Superior temporal gyrus (tissue), 1 donor: ENCODE measurements around the gene UAP1.

Experiments
- DNase-seq: peaks from one replicate; pipeline ENCODE4 v3.0.0-alpha.2; 2016; ENCODE audit errors: extremely low spot score

The UAP1 gene

GRCh38 chr1:162561616-162562469 lies at the start of gene UAP1:
Gene UAP1, plus strand, starts transcription at chr1:162561722. Its CDS starts 4,347 bp downstream, at chr1:162566069.
- no peak for DNase-seq

GRCh38 chr1:162527314-162527713 lies 34.2 kb upstream of the UAP1 start:
- no peak for DNase-seq

GRCh38 chr1:162530307-162530987 lies 31.1 kb upstream of the UAP1 start:
- no peak for DNase-seq

DNA sequence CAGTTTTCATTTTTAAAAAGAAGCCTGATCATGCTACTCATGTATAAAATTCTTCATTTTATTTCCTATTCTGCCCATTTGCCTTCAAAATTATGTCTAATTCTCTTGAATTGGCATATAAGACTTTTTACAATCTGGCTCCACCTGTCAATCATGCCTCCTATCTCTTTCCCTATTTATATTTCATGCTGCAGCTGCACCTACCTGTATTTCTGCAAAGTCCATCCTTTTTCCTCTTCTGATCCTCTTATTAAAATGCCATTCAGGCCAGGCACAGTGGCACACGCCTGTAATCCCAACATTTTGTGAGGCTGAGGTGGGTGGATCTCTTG lies 30.6 kb upstream of the UAP1 start:
- no peak for DNase-seq

DNA sequence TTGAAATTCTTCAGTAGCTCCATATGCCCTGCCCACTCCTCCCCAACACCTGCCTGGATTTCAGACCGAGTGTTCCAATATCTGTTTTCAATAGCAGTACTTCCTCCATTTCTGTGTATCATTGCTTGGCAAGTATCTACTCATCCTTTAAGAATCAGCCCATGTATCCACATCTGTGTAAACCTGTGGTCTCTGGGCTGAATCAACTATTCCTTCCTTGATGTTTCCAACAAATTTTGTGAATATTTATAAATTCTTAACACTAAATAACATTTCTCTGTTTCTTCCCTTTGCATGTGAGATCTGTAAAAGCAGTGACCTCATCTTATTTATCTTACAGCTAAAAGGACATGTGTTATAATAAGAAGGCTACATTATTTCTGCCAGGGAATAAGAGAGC lies 26.0 kb upstream of the UAP1 start:
- no peak for DNase-seq

DNA sequence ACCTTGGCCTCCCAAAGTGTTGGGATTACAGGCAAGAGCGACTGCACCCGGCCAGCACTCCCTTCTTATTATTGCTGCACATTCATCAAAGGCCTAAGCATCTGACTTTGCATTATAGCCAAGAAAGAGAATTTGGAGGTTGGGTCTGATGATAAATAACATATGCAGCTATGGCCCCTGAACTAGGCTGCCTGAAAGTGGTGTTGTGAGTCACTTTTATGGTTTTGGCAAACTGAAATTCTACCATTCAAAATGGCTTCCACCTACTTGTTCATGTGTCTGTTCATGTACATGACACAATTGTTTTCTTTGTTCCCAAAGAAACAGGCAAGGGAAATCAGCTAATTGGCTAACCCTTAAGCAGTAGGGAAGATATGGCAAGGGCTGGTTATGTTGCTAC lies 25.0 kb upstream of the UAP1 start:
- DNase-seq: no peak

DNA sequence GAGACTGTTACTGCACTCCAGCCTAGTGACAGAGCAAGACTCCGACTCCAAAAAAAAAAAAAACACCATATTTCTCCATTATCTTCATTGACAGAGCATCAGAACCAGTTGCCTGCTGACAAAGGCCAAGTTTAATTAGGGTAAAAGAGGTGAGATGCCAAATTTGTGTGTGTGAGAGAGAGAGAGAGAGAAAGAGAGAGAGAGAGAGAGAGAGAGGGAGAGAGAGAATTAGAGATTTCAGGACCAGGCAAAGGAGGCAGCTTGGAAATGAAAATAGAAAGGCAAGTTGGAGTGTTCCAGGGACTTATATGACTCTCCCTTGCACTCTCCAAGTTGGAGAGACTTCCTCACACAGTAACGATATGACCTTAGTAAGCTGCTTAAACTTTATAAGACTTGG lies 24.3 kb upstream of the UAP1 start:
- no peak for DNase-seq

DNA sequence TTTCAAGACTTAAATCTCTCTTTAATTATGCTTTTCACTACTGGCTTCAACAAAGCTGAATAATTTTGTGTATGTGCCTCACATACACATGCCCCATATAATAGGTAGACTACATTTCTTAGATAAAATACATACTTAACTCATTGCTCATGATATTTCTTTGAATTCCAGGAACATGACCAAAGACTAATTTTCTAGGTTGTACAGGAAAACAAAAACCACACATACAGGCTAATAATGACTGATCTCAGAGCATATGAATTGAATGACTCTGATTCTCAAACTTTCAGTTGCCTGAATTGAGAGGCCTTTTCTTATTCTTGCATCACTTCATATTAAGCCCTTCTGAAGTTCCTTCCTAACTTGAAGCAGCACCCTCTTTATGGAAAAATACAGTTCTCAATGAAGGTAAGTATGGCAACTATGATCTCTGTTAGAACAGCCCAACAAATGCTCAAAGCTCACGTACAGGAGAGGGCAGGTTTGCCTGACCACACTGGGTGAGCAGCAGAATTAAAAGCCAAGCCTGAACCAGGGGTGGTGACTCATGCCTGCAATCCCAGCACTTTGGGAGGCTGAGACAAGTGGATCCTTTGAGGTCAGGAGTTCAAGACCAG lies 22.6 kb upstream of the UAP1 start:
- no peak for DNase-seq

- DNase-seq: no peak
These were observed 19.8 kb upstream of the UAP1 start for GRCh38 chr1:162541619-162542141.

DNA sequence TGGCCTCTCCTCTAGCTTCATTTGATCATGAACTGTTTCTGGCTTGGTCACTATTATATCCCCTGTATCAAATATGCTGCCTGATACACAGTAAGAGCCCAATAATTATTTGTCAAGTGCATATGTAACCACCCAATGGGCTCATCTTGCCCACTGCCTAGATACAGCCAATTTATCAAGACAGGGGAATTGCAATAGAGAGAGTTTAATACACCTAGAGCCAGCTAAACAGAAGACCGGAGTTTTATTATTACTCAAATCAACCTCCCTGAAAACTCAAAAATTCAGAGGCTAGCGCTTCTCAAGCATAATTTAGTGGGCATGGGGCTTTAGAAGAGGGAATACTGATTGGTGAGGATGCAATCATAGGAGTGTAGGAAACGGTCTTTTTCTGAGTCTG lies 18.3 kb upstream of the UAP1 start:
- no peak for DNase-seq

- no peak for DNase-seq
These were observed 13.4 kb upstream of the UAP1 start for GRCh38 chr1:162548170-162548569.

- no peak for DNase-seq
These were observed 12.5 kb upstream of the UAP1 start for GRCh38 chr1:162549001-162549400.

GRCh38 chr1:162550925-162551324 lies 10.6 kb upstream of the UAP1 start:
- DNase-seq: no peak

GRCh38 chr1:162551969-162552683 lies 9.4 kb upstream of the UAP1 start:
- DNase-seq: no peak

DNA sequence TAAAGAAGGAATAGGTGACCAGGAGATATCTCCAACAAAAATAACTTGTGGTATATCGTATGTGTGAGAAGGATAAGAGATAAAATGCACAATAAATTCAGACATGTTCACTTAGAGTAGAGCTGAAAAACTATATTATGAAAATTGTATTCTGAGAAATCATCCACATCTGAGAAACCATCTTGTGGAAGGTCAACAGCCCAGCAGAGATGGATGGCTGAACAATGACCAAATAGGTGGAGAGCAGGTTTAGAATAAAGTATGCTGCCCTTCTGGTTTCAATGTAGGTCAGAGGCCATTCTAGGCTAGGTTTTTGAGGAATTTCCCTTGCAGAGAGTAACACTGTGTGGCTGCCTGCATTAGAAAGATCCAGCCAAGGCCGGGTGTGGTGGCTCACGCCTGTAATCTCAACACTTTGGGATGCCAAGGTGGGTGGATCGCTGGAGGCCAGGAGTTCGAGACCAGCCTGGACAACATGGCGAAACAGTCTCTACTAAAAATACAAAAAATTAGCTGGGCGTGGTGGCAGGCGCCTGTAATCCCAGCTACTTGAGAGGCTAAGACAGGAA lies 8.8 kb upstream of the UAP1 start:
- no peak for DNase-seq

GRCh38 chr1:162554258-162554657 lies 7.3 kb upstream of the UAP1 start:
- no peak for DNase-seq

DNA sequence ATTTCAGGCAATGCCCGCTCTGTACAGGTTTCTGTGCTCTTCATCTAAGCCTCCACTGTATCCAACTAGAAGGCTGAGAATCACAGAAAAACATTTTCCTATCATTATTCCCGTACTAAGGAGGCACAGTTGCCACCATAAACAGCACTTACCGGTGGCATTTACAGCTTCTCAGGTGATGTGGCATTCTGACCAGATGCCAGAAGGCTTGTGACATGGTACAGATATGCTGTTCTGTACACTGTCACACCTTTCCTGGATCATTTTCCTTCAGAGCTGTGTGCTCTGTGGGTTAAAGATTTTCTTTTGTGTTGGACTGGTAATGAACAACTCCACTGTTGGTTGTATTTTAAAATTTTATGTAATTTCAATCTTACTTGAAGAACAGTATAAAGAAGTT lies 4.0 kb upstream of the UAP1 start:
- no peak for DNase-seq

DNA sequence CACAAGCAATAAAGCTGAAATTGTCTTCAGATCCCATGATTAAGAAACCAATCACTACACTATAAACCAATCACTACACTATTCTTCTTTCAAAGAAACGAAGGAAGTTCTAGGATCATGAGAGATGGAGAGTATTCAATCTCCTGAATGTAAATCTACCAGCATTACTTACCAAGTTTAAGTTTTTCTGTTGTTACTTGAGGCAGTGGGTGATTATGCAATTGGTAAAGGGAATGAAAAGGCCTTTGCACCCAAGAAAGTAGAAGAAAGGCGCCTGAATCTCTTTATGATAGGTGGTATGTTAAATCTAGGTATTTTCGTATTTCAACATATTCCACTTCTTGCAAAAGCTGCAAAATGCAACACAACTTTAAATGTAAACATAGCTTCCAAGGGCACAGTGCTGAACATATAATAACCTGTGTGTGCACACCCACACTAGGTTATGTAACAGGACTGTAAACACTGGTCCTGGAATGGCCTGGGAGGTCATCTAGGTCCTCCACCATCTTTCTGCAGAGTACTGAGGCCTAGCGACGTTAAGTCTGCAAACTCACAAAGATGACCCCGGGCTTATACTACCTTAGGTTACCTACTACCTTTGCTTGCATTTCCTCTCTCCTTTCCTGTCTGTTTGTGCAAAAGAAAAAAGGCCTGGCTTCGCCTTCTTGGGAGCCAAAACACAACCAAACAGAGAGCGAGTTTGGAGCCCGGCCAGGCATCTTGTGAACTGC lies 1.1 kb upstream of the UAP1 start:
- DNase-seq: peak; percentile 29

DNA sequence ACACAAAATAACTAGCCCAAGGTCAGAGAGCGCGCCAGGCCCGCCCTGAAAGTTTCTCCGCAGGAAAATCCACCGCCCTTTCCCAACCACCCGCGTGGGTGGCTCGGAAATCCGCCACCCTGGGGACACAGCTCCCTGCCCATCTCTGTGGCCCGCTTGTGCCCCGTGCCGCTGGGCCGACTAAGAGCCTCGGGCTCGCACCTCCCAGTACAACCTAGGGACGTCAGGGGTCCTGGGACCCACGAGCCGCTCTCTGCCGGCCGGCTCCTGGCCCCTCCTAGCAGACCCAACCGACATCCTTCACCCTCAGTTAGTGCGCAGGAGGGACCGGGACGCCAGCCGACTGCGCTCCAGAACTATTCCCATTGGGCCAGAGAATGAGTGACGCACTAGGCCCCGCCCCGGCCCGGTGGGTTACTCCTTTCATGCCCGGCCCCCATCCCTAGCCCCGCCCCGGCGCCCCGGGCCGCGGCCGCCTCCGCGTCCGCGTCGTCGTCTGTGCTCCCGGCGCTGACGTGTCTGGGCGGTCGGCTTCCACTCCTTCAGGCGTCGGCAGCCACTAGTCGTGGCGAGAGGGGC lies 396 bp upstream of the UAP1 start:
- peak; percentile 96 for DNase-seq

DNA sequence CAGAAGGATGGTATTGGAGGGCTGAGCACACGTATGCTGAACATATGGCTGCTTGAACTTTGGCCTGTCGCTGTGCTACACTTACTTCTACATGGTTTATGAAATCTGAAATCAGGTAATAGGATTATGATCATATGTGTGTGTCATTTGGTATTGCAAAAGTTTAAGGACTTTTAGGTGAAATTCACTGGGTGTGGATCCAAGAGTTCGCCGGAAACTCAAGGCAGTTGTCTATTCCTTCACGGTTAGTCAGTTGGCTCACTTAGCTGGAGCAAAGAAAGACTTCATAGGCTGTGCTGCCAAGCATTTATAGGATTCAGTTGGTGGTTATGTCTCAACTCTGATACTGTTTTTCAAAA lies 927 bp downstream of the UAP1 start:
- DNase-seq: peak; percentile 39

- no peak for DNase-seq
These were observed 3.3 kb downstream of the UAP1 start for GRCh38 chr1:162564762-162565218.
